ENCODE measurements around the gene BGN. TPM values are rescaled to one million over a fixed set of nuclear protein-coding genes. Genes with fewer than 3 reads are reported as not detected.

BGN gene
- total RNA-seq, 1 experiment from 2014 or later = 2.9 TPM

DNA sequence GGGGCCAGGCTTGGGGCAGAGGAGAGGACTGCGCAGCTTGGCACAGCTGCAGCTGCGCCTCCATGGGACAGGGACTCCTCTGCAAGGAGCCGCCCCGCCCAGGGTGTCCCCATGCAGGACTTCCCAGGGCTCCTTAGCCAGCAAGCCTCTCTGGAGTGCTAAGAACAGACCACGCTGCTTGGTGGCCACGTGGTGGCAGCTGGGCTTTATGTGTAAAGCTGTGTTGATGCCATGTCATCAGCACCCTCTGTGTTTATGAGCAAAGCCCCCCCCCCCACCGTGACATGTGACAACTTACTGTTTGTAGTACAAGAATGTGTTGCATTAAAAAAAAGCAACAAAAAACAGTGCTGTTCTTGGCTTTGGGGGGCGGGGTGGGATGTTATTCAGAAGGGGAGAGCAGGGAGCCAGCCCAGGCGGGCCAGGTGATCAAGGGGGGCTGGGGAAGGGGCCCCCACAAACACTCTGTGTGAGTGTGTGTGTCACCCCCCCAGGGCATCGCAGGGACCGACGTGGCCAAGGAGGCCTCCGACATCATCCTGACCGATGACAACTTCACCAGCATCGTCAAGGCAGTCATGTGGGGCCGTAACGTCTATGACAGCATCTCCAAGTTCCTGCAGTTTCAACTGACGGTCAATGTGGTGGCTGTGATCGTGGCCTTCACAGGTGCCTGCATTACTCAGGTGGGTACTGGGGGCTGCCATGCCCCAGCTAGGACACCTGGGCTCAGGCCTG, 63.0 kb downstream of the BGN start:
- peak; percentile 37 for ATAC-seq

More for the DNA sequence above, 63.0 kb downstream of the BGN start:
- H3K27ac ChIP-seq (ENCODE audit: low read length) = no peak overlapping the region
- H3K9me3 ChIP-seq (ENCODE audit: control insufficient read depth, insufficient read depth, low read depth, low read length) = no peaks in the 10 kb centered on the region
- H3K36me3 ChIP-seq (ENCODE audit: control insufficient read depth, insufficient read depth, low read length) = no peaks in the 10 kb centered on the region
- in situ Hi-C loops (cut with HindIII; ENCODE audit: low pct_unique_long_range_greater_than_20kb, low sequenced_read_pairs) = no loop called here
- CTCF ChIA-PET = no interaction called here
- no peak for TF ChIP-seq POLR2AphosphoS5 (IDR thresholded peaks at IDR 0.05; ENCODE audit: low read depth, low read length)
- TF ChIP-seq, protein P1, sequence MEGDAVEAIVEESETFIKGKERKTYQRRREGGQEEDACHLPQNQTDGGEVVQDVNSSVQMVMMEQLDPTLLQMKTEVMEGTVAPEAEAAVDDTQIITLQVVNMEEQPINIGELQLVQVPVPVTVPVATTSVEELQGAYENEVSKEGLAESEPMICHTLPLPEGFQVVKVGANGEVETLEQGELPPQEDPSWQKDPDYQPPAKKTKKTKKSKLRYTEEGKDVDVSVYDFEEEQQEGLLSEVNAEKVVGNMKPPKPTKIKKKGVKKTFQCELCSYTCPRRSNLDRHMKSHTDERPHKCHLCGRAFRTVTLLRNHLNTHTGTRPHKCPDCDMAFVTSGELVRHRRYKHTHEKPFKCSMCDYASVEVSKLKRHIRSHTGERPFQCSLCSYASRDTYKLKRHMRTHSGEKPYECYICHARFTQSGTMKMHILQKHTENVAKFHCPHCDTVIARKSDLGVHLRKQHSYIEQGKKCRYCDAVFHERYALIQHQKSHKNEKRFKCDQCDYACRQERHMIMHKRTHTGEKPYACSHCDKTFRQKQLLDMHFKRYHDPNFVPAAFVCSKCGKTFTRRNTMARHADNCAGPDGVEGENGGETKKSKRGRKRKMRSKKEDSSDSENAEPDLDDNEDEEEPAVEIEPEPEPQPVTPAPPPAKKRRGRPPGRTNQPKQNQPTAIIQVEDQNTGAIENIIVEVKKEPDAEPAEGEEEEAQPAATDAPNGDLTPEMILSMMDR (IDR thresholded peaks at IDR 0.05) = no peak
- TF ChIP-seq, protein P2, sequence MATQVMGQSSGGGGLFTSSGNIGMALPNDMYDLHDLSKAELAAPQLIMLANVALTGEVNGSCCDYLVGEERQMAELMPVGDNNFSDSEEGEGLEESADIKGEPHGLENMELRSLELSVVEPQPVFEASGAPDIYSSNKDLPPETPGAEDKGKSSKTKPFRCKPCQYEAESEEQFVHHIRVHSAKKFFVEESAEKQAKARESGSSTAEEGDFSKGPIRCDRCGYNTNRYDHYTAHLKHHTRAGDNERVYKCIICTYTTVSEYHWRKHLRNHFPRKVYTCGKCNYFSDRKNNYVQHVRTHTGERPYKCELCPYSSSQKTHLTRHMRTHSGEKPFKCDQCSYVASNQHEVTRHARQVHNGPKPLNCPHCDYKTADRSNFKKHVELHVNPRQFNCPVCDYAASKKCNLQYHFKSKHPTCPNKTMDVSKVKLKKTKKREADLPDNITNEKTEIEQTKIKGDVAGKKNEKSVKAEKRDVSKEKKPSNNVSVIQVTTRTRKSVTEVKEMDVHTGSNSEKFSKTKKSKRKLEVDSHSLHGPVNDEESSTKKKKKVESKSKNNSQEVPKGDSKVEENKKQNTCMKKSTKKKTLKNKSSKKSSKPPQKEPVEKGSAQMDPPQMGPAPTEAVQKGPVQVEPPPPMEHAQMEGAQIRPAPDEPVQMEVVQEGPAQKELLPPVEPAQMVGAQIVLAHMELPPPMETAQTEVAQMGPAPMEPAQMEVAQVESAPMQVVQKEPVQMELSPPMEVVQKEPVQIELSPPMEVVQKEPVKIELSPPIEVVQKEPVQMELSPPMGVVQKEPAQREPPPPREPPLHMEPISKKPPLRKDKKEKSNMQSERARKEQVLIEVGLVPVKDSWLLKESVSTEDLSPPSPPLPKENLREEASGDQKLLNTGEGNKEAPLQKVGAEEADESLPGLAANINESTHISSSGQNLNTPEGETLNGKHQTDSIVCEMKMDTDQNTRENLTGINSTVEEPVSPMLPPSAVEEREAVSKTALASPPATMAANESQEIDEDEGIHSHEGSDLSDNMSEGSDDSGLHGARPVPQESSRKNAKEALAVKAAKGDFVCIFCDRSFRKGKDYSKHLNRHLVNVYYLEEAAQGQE (IDR thresholded peaks at IDR 0.05; ENCODE audit: insufficient read depth in 1 of 2, low read depth in 2 of 2, low read length in 1 of 2) = no peak
- no peak for TF ChIP-seq SIN3A (IDR thresholded peaks at IDR 0.05; ENCODE audit: borderline replicate concordance, insufficient read depth, low read depth, low read length)
- no peak for TF ChIP-seq TCF7L2 (IDR thresholded peaks at IDR 0.05; ENCODE audit: low read depth, low read length)
- BruUV-seq (replicated peaks) = no TSS peak
- H3K27me3 ChIP-seq (ENCODE audit: control insufficient read depth, insufficient read depth, low read length) = no peaks in the 10 kb centered on the region
- no peak for DNase-seq (ENCODE audit: low read depth, low spot score)
- H3K4me1 ChIP-seq (ENCODE audit: control insufficient read depth, insufficient read depth, low read length) = no peaks in the 10 kb centered on the region
- POLR2A ChIA-PET = no interaction called here
- intact Hi-C loops (cut with micrococcal nuclease; ENCODE audit: unreplicated experiment) = loop anchor here (5.0 kb wide), 1 partner anchor 95 kb away; no protein-coding TSS in a partner anchor
- H3K4me3 ChIP-seq (ENCODE audit: low read depth in 2 of 2, low read length in 2 of 2) = no peak overlapping the region

Other genes starting within 250 kb of the BGN start
- gene PNMA6F, start 173.2 kb upstream of the BGN start, total RNA-seq (2021; ENCODE audit: unreplicated experiment) = not detected
- gene ZNF275, start 160.8 kb upstream of the BGN start, total RNA-seq (2021; ENCODE audit: unreplicated experiment) = 5.0 TPM
- gene PNMA6E, start 93.6 kb upstream of the BGN start, total RNA-seq (2021; ENCODE audit: unreplicated experiment) = not detected
- 0.90 TPM for gene ZFP92, start 83.5 kb upstream of the BGN start, total RNA-seq (2021; ENCODE audit: unreplicated experiment)
- 2.4 TPM for gene TREX2, start 48.9 kb upstream of the BGN start, total RNA-seq (2021; ENCODE audit: unreplicated experiment)
- gene HAUS7, start 24.4 kb upstream of the BGN start, total RNA-seq (2021; ENCODE audit: unreplicated experiment) = 59.9 TPM
- gene ATP2B3, start 22.7 kb downstream of the BGN start, total RNA-seq (2021; ENCODE audit: unreplicated experiment) = 0.21 TPM
- gene CCNQ, start 104.2 kb downstream of the BGN start, total RNA-seq (2021; ENCODE audit: unreplicated experiment) = 42.1 TPM
- gene DUSP9, start 152.2 kb downstream of the BGN start, total RNA-seq (2021; ENCODE audit: unreplicated experiment) = 7.1 TPM
- 2.3 TPM for gene PNCK, start 178.8 kb downstream of the BGN start, total RNA-seq (2021; ENCODE audit: unreplicated experiment)
- gene SLC6A8, start 192.9 kb downstream of the BGN start, total RNA-seq (2021; ENCODE audit: unreplicated experiment) = 125 TPM
- 432 TPM for gene BCAP31, start 229.4 kb downstream of the BGN start, total RNA-seq (2021; ENCODE audit: unreplicated experiment)
- gene ABCD1, start 229.9 kb downstream of the BGN start, total RNA-seq (2021; ENCODE audit: unreplicated experiment) = 86.6 TPM

Measured in Panc1 (cell line).